Vagina (tissue), 2 donors: ENCODE measurements around the gene SERTAD4. TPM values are rescaled to one million over a fixed set of nuclear protein-coding genes. Genes with fewer than 3 reads are reported as not detected.
A peak's percentile ranks its signal among the peaks of the same experiment; 100 is the strongest.

ENCODE experiments used
- DNase-seq, 2 donors: peaks; one replicate each; pipeline ENCODE4 v3.0.0-alpha.2; 2017; ENCODE audit errors: extremely low spot score in 2 of 2
- H3K27ac ChIP-seq: fragments of 200-600 bp; sonication (generic); one replicate; pipeline ENCODE4 v1.5.1; 2019
- H3K27me3 ChIP-seq: fragments of 200-600 bp; sonication (generic); one replicate; pipeline ENCODE4 v1.5.1; 2019
- H3K36me3 ChIP-seq, 2 donors: fragments of 200-600 bp; sonication (generic); one replicate each; pipeline ENCODE4 v1.5.1; 2017 to 2019
- H3K4me1 ChIP-seq: fragments of 200-600 bp; sonication (generic); one replicate; pipeline ENCODE4 v1.5.1; 2019
- H3K4me3 ChIP-seq, 2 donors: fragments of 200-600 bp; sonication (generic); 1 replicate in 1 of 2; 2 replicates in 1 of 2; pipeline ENCODE4 v1.5.1; 2016 to 2019
- H3K9me3 ChIP-seq: fragments of 200-600 bp; sonication (generic); one replicate; pipeline ENCODE4 v1.5.1; 2019
- CTCF ChIP-seq, 3 experiments: fragments of 450-650 bp in 2 of 3; fragments of 200-600 bp in 1 of 3; sonication (generic) in 1 of 3; IDR thresholded peaks; one replicate each; pipeline ENCODE4 v1.5.1; 2017 to 2019; ENCODE audit warnings: antibody characterized with exemption in 3 of 3, mild to moderate bottlenecking in 2 of 3, moderate library complexity in 2 of 3
- POLR2A ChIP-seq, 2 donors: fragments of 450-650 bp; IDR thresholded peaks; one replicate each; pipeline ENCODE4 v1.6.1; 2017; ENCODE audit warnings: antibody characterized with exemption in 2 of 2, mild to moderate bottlenecking in 2 of 2, moderate library complexity in 2 of 2
- POLR2AphosphoS5 ChIP-seq, 2 donors: sonication (generic); formaldehyde crosslinking; IDR thresholded peaks; one replicate each; pipeline ENCODE4 v1.9.0; 2017; ENCODE audit warnings: antibody characterized with exemption in 2 of 2, mild to moderate bottlenecking in 2 of 2, low read depth in 1 of 2; ENCODE audit not compliant: insufficient read depth in 1 of 2
- intact Hi-C: fragments of 100-400 bp; cut with DNase I; formaldehyde crosslinking; loops from one replicate; pipeline ENCODE4 v1.15.1; 2023
- total RNA-seq: library from RNA; depleted of rRNA; stranded (reverse); fragments of >200 nt; gene quantifications from one replicate; pipeline ENCODE4 v1.2.3, GENCODE V29; 2016

Gene SERTAD4
- total RNA-seq, 1 donor from 2014 or later, result 2.7 TPM

- Histone ChIP-seq H3K4me1 (peaks cover 52% of the 10 kb centered on the region), H3K27ac (peak overlapping the region; percentile 83), H3K9me3 (no peaks in the 10 kb centered on the region), H3K4me3 (peak overlapping the region; percentile 42 to 61), H3K27me3 (no peaks in the 10 kb centered on the region), H3K36me3 (no peaks in the 10 kb centered on the region)
- intact Hi-C loops, result loop anchor here (5.0 kb wide), 2 partner anchors 56 to 616 kb away; partner anchors contain the start of gene G0S2
- TF ChIP-seq POLR2AphosphoS5 (IDR thresholded peaks at IDR 0.05; ENCODE audit: insufficient read depth in 1 of 2, low read depth in 1 of 2), result peak in 1 of 2 donors; percentile 37
- TF ChIP-seq POLR2A (IDR thresholded peaks at IDR 0.05), result no peak
- TF ChIP-seq CTCF (IDR thresholded peaks at IDR 0.05), result no peak
- peak in 1 of 2 donors; percentile 91 for DNase-seq
Measured at GRCh38 chr1:210293171-210293607, 60.6 kb downstream of the SERTAD4 start.

DNA sequence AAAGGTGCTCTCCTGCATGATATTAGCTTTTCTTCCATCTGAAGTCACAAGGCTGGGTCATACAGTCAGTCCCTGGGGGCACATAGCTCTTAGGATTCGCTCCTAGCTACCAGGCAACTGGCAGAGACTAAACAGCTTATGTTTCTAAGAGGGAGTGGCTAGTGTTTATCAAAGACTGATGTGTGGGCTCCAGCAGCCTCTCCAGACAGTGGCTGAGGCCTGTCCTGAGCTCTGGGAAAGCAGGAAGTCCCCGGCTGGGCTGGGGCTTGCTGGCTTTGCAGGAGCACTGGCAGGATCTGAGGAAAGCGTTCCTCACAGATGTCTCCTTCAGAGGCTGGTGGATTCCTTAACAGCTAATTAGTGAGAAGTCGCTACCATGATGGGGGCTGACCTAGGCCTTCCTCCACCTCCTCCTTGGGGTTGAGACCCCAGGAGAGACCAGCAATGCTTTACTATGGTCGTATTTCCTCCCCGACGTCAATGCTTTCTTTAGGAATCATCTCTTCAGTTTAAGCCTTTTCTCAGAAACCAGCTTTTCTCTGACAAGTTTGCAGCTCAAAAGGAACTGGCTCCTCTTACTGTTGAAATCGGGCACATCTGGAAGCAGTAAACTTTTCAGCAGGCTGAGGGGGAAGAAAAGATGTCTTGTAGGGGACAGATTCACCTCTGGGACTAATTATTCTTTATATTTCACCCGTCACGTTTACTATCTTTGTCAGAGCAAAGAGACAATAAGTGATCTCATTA is 62.6 kb downstream of the SERTAD4 start:
- no peaks in the 10 kb centered on the region for H3K27me3 ChIP-seq
- peaks cover 58% of the 10 kb centered on the region for H3K4me1 ChIP-seq
- no peaks in the 10 kb centered on the region for H3K36me3 ChIP-seq
- intact Hi-C loops, result loop anchor here (5.0 kb wide), 2 partner anchors 58 to 618 kb away; partner anchors contain the start of gene G0S2
- TF ChIP-seq POLR2A (IDR thresholded peaks at IDR 0.05) (no peak), POLR2AphosphoS5 (IDR thresholded peaks at IDR 0.05; ENCODE audit: insufficient read depth in 1 of 2, low read depth in 1 of 2) (peak in 1 of 2 donors; percentile 16), CTCF (IDR thresholded peaks at IDR 0.05) (no peak)
- H3K9me3 ChIP-seq, result no peaks in the 10 kb centered on the region
- H3K4me3 ChIP-seq, result no peak overlapping the region
- H3K27ac ChIP-seq, result peak overlapping the region; percentile 83
- DNase-seq, result no peak

Other genes starting within 250 kb of the SERTAD4 start
- gene HHAT, start 96.1 kb downstream of the SERTAD4 start, total RNA-seq, result 11.8 TPM